Uterus (tissue), 4 donors: Measurements from ENCODE around the gene BPHL. TPM values are rescaled to one million over a fixed set of nuclear protein-coding genes. Genes with fewer than 3 reads are reported as not detected.

ENCODE experiments used
- DNase-seq, 2 donors: peaks; one replicate each; pipeline ENCODE4 v3.0.0-alpha.2; 2019 to 2020
- H3K27ac ChIP-seq, 2 donors: fragments of 200-600 bp; sonication (generic); 1 replicate in 1 of 2; 2 replicates in 1 of 2; pipeline ENCODE4 v1.5.1; 2016 to 2018
- H3K27me3 ChIP-seq, 2 donors: fragments of 200-600 bp; sonication (generic); one replicate each; pipeline ENCODE4 v1.5.1; 2018 to 2019; ENCODE audit warnings: control low read depth in 1 of 2
- H3K36me3 ChIP-seq, 2 donors: fragments of 200-600 bp; sonication (generic); one replicate each; pipeline ENCODE4 v1.5.1; 2019; ENCODE audit warnings: control low read depth in 1 of 2
- H3K4me1 ChIP-seq, 2 donors: fragments of 200-600 bp; sonication (generic); one replicate each; pipeline ENCODE4 v1.5.1; 2018 to 2019; ENCODE audit warnings: control low read depth in 1 of 2
- H3K4me3 ChIP-seq, 2 donors: fragments of 200-600 bp; sonication (generic); 1 replicate in 1 of 2; 2 replicates in 1 of 2; pipeline ENCODE4 v1.5.1; 2018 to 2019; ENCODE audit warnings: mild to moderate bottlenecking in 1 of 2
- H3K9me3 ChIP-seq, 2 donors: fragments of 200-600 bp; sonication (generic); one replicate each; pipeline ENCODE4 v1.5.1; 2019; ENCODE audit warnings: control low read depth in 1 of 2
- POLR2A ChIP-seq, 2 donors: fragments of 450-650 bp; IDR thresholded peaks; one replicate each; pipeline ENCODE4 v1.6.1; 2016; ENCODE audit warnings: antibody characterized with exemption in 2 of 2, mild to moderate bottlenecking in 1 of 2, moderate library complexity in 1 of 2
- intact Hi-C: fragments of 100-400 bp; cut with DNase I; formaldehyde crosslinking; loops from one replicate; pipeline ENCODE4 v1.15.1; 2023; ENCODE audit warnings: low total_unique reads
- total RNA-seq, 4 donors: library from RNA; depleted of rRNA in 3 of 4; stranded (reverse); fragments of >200 nt in 3 of 4; gene quantifications; one replicate each; pipeline versions ENCODE4 v1.1.0 to v1.2.4, GENCODE V29; 2014 to 2023
- TF ChIP-seq, protein P1 (sequence below), 4 experiments: fragments of 200-600 bp in 2 of 4; fragments of 450-650 bp in 2 of 4; sonication (generic) in 2 of 4; IDR thresholded peaks; one replicate each; pipeline ENCODE4 v1.5.1; 2016 to 2019; ENCODE audit warnings: antibody characterized with exemption in 4 of 4, mild to moderate bottlenecking in 2 of 4, moderate library complexity in 1 of 4
- donor health status: DM: yes; HTN: yes; CAD: no.

Gene BPHL
- total RNA-seq, 4 donors from 2014 or later: 4.1 to 30.9 (median 22.0) TPM

DNA sequence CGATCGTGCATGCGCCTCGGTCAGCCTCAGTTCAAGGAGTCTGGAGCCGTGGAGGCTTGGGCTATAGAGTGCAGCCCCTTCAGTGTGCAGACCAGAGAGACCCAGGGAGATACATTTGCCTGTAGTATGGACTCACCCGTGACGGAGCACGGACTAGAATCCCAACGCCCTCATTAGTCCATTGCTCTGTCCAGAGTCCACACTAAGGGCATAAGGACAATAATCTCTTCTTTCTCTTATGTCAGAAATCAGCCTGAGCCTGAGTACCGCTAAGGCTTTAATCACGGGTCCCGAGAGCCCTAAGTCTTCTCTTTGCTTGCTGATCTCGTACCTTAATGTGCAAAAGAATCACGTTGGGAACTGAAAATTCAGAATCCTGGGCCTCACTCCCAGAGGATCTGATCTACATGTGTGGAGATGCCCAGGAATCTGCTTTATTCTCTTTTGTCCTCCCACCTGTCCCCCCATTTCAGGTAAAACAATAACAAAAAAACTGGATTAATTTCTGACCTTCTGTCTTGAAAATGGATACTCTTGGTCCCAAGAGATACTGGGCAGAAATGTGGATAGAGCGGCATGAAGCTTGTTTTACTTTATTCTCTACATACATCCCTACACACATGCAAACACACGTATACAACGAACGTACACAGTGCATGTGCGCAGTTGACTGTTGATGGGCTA lies 671 bp downstream of the BPHL start:
- intact Hi-C loops: no loop called here
- Histone ChIP-seq H3K4me1 (no peaks in the 10 kb centered on the region), H3K27ac (peak overlapping the region; percentile 93 to 94), H3K27me3 (no peaks in the 10 kb centered on the region), H3K9me3 (no peaks in the 10 kb centered on the region), H3K36me3 (no peaks in the 10 kb centered on the region), H3K4me3 (peak overlapping the region; percentile 90 to 97)
- TF ChIP-seq, protein P1, sequence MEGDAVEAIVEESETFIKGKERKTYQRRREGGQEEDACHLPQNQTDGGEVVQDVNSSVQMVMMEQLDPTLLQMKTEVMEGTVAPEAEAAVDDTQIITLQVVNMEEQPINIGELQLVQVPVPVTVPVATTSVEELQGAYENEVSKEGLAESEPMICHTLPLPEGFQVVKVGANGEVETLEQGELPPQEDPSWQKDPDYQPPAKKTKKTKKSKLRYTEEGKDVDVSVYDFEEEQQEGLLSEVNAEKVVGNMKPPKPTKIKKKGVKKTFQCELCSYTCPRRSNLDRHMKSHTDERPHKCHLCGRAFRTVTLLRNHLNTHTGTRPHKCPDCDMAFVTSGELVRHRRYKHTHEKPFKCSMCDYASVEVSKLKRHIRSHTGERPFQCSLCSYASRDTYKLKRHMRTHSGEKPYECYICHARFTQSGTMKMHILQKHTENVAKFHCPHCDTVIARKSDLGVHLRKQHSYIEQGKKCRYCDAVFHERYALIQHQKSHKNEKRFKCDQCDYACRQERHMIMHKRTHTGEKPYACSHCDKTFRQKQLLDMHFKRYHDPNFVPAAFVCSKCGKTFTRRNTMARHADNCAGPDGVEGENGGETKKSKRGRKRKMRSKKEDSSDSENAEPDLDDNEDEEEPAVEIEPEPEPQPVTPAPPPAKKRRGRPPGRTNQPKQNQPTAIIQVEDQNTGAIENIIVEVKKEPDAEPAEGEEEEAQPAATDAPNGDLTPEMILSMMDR (IDR thresholded peaks at IDR 0.05): no peak
- TF ChIP-seq POLR2A (IDR thresholded peaks at IDR 0.05): no peak
- no peak for DNase-seq

GRCh38 chr6:3120765-3121089 lies 2.2 kb downstream of the BPHL start:
- intact Hi-C loops: no loop called here
- no peaks in the 10 kb centered on the region for H3K27me3 ChIP-seq
- no peaks in the 10 kb centered on the region for H3K4me1 ChIP-seq
- H3K9me3 ChIP-seq: no peaks in the 10 kb centered on the region
- no peak overlapping the region for H3K4me3 ChIP-seq
- H3K27ac ChIP-seq: no peak overlapping the region
- no peak for TF ChIP-seq POLR2A (IDR thresholded peaks at IDR 0.05)
- TF ChIP-seq, protein P1 (IDR thresholded peaks at IDR 0.05): no peak
- H3K36me3 ChIP-seq: no peaks in the 10 kb centered on the region
- DNase-seq: no peak

- Histone ChIP-seq H3K4me1 (no peaks in the 10 kb centered on the region), H3K4me3 (no peak overlapping the region), H3K9me3 (no peaks in the 10 kb centered on the region), H3K27ac (no peak overlapping the region), H3K36me3 (no peaks in the 10 kb centered on the region), H3K27me3 (no peaks in the 10 kb centered on the region)
- DNase-seq: no peak
- no peak for TF ChIP-seq POLR2A (IDR thresholded peaks at IDR 0.05)
- TF ChIP-seq, protein P1 (IDR thresholded peaks at IDR 0.05): no peak
- intact Hi-C loops: no loop called here
Observed at GRCh38 chr6:3122823-3123182, 4.3 kb downstream of the BPHL start.

DNA sequence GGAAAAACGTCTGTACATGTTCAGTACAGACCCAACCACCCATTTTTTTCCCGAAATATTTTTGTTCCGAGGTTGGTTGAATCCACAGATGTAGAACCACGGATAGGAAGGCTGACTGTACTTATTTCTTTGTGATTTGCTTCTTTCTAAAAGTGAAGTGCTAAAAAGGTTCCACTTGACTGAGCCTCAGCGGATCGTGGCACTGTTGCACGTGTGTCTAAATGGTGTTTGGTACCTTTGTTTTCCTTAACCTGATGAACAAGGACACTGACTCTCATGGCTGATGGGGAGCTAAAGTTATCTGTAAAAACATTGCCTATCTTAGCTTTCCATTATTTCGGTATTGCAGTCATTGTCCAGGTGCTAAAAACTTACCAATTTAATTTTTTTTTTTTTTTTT lies 6.2 kb downstream of the BPHL start:
- intact Hi-C loops: loop anchor here (5.0 kb wide), 1 partner anchor 128 kb away; no protein-coding TSS in a partner anchor
- Histone ChIP-seq H3K27ac (no peak overlapping the region), H3K27me3 (no peaks in the 10 kb centered on the region), H3K36me3 (no peaks in the 10 kb centered on the region), H3K9me3 (no peaks in the 10 kb centered on the region), H3K4me1 (no peaks in the 10 kb centered on the region), H3K4me3 (no peak overlapping the region)
- no peak for DNase-seq
- TF ChIP-seq, protein P1 (IDR thresholded peaks at IDR 0.05): no peak
- no peak for TF ChIP-seq POLR2A (IDR thresholded peaks at IDR 0.05)

GRCh38 chr6:3125815-3126214 lies 7.3 kb downstream of the BPHL start:
- no peaks in the 10 kb centered on the region for H3K27me3 ChIP-seq
- no peak overlapping the region for H3K27ac ChIP-seq
- H3K4me1 ChIP-seq: no peaks in the 10 kb centered on the region
- no peak overlapping the region for H3K4me3 ChIP-seq
- no peak for TF ChIP-seq POLR2A (IDR thresholded peaks at IDR 0.05)
- TF ChIP-seq, protein P1 (IDR thresholded peaks at IDR 0.05): no peak
- DNase-seq: no peak
- no peaks in the 10 kb centered on the region for H3K9me3 ChIP-seq
- intact Hi-C loops: loop anchor here (5.0 kb wide), 1 partner anchor 126 kb away; no protein-coding TSS in a partner anchor
- no peaks in the 10 kb centered on the region for H3K36me3 ChIP-seq
